H9 (cell line): ENCODE data around the gene XIRP2. TPM values are rescaled to one million over a fixed set of nuclear protein-coding genes. Genes with fewer than 3 reads are reported as not detected.

Experiments
- DNase-seq: peaks from one replicate; pipeline ENCODE4 v3.0.0-alpha.2; 2017
- H2AFZ ChIP-seq: one replicate; pipeline ENCODE4 v1.6.1; 2013; ENCODE audit warnings: mild to moderate bottlenecking, low read length, control low read depth, moderate library complexity
- H2AK5ac ChIP-seq: 2 replicates; pipeline ENCODE4 v1.6.1; 2013; ENCODE audit warnings: low read length, control low read depth, mixed read lengths; ENCODE audit not compliant: insufficient read length
- H2BK120ac ChIP-seq: one replicate; pipeline ENCODE4 v1.6.1; 2013; ENCODE audit warnings: low read depth, mild to moderate bottlenecking, low read length, control low read depth, inconsistent platforms; ENCODE audit not compliant: poor library complexity, severe bottlenecking
- H2BK12ac ChIP-seq: 2 replicates; pipeline ENCODE4 v1.6.1; 2013; ENCODE audit warnings: low read length, control low read depth, mixed read lengths, low read depth; ENCODE audit not compliant: insufficient read length
- H2BK15ac ChIP-seq: 2 replicates; pipeline ENCODE4 v1.6.1; 2013; ENCODE audit warnings: low read depth, low read length, control low read depth
- H2BK20ac ChIP-seq: one replicate; pipeline ENCODE4 v1.6.1; 2013; ENCODE audit warnings: low read depth, mild to moderate bottlenecking, low read length, control low read depth, inconsistent platforms; ENCODE audit not compliant: poor library complexity, severe bottlenecking
- H2BK5ac ChIP-seq: 2 replicates; pipeline ENCODE4 v1.6.1; 2013; ENCODE audit warnings: low read length, control low read depth, mixed read lengths; ENCODE audit not compliant: insufficient read length
- H3K14ac ChIP-seq: 2 replicates; pipeline ENCODE4 v1.6.1; 2013; ENCODE audit warnings: low read length, control low read depth; ENCODE audit not compliant: insufficient read depth
- H3K18ac ChIP-seq: 2 replicates; pipeline ENCODE4 v1.6.1; 2013; ENCODE audit warnings: low read depth, mild to moderate bottlenecking, mixed read lengths, low read length, control low read depth; ENCODE audit not compliant: insufficient read length
- H3K23ac ChIP-seq: 2 replicates; pipeline ENCODE4 v1.6.1; 2013; ENCODE audit warnings: low read length, control low read depth, mixed read lengths, low read depth; ENCODE audit not compliant: insufficient read length
- H3K23me2 ChIP-seq: 2 replicates; pipeline ENCODE4 v1.6.1; 2013; ENCODE audit warnings: low read depth, mild to moderate bottlenecking, mixed read lengths, low read length, control low read depth; ENCODE audit not compliant: insufficient read length, poor library complexity, severe bottlenecking
- H3K27ac ChIP-seq: 2 replicates; pipeline ENCODE4 v1.5.1; 2013; ENCODE audit warnings: low read length, control low read depth, mixed read lengths, low read depth; ENCODE audit not compliant: insufficient read length
- H3K27me3 ChIP-seq: 2 replicates; pipeline ENCODE4 v1.6.1; 2013; ENCODE audit warnings: low read length, control low read depth, inconsistent platforms; ENCODE audit not compliant: insufficient read depth
- H3K4ac ChIP-seq: 2 replicates; pipeline ENCODE4 v1.6.1; 2013; ENCODE audit warnings: low read depth, mild to moderate bottlenecking, control low read depth, inconsistent platforms, low read length, moderate library complexity
- H3K4me1 ChIP-seq: 2 replicates; pipeline ENCODE4 v1.6.1; 2013; ENCODE audit warnings: low read length, control low read depth, inconsistent platforms; ENCODE audit not compliant: insufficient read depth
- H3K4me2 ChIP-seq: 2 replicates; pipeline ENCODE4 v1.6.1; 2013; ENCODE audit warnings: low read length, control low read depth, mixed read lengths; ENCODE audit not compliant: insufficient read length, insufficient read depth
- H3K56ac ChIP-seq: 2 replicates; pipeline ENCODE4 v1.6.1; 2013; ENCODE audit warnings: low read depth, mild to moderate bottlenecking, mixed read lengths, low read length, control low read depth; ENCODE audit not compliant: insufficient read length
- H3K79me1 ChIP-seq: 2 replicates; pipeline ENCODE4 v1.6.1; 2013; ENCODE audit warnings: low read depth, mild to moderate bottlenecking, moderate library complexity, low read length, control low read depth, inconsistent platforms; ENCODE audit not compliant: insufficient read depth, poor library complexity, severe bottlenecking
- H3K79me2 ChIP-seq: 2 replicates; pipeline ENCODE4 v1.6.1; 2013; ENCODE audit warnings: low read length, control low read depth, inconsistent platforms; ENCODE audit not compliant: insufficient read depth
- H3K9ac ChIP-seq: 2 replicates; pipeline ENCODE4 v1.6.1; 2013; ENCODE audit warnings: low read length, control low read depth, mixed read lengths; ENCODE audit not compliant: insufficient read length; ENCODE audit errors: extremely low read depth
- H3K9me3 ChIP-seq: one replicate; pipeline ENCODE4 v1.6.1; 2013; ENCODE audit warnings: low read depth, low read length, inconsistent platforms; ENCODE audit not compliant: control insufficient read depth
- H3T11ph ChIP-seq: one replicate; pipeline ENCODE4 v1.6.1; 2013; ENCODE audit warnings: mild to moderate bottlenecking, low read length, control low read depth, inconsistent platforms
- H4K20me1 ChIP-seq: one replicate; pipeline ENCODE4 v1.6.1; 2013; ENCODE audit not compliant: control insufficient read depth, insufficient read length, insufficient read depth
- H4K5ac ChIP-seq: 2 replicates; pipeline ENCODE4 v1.6.1; 2013; ENCODE audit warnings: low read depth, mild to moderate bottlenecking, mixed read lengths, low read length, control low read depth; ENCODE audit not compliant: insufficient read length
- H4K8ac ChIP-seq: replicated peaks from 2 replicates; pipeline ENCODE4 v1.6.1; 2013; ENCODE audit warnings: low read length, control low read depth, mixed read lengths, low read depth; ENCODE audit not compliant: insufficient read length
- H4K91ac ChIP-seq: 2 replicates; pipeline ENCODE4 v1.6.1; 2013; ENCODE audit warnings: low read depth, mild to moderate bottlenecking, moderate library complexity, mixed read lengths, low read length, control low read depth; ENCODE audit not compliant: insufficient read length
- H3K27ac Mint-ChIP-seq, 3 experiments: 2 replicates in 2 of 3; 3 replicates in 1 of 3; pipeline ENCODE4 v1.8.0; 2020 to 2021; ENCODE audit warnings: mixed read lengths in 3 of 3, mild to moderate bottlenecking in 1 of 3, moderate library complexity in 1 of 3
- H3K27me3 Mint-ChIP-seq: 2 replicates; pipeline ENCODE4 v1.8.0; 2021; ENCODE audit warnings: low read depth, mild to moderate bottlenecking, moderate library complexity, mixed read lengths
- H3K36me3 Mint-ChIP-seq, 3 experiments: 2 replicates in 2 of 3; 3 replicates in 1 of 3; pipeline ENCODE4 v1.8.0; 2020 to 2021; ENCODE audit warnings: low read depth in 3 of 3, mixed read lengths in 3 of 3; ENCODE audit not compliant: insufficient read depth in 1 of 3
- H3K4me1 Mint-ChIP-seq, 2 experiments: 2 replicates each; pipeline ENCODE4 v1.8.0; 2020; ENCODE audit warnings: mixed read lengths in 2 of 2
- H3K4me3 Mint-ChIP-seq, 2 experiments: 2 replicates in 1 of 2; 3 replicates in 1 of 2; pipeline ENCODE4 v1.8.0; 2020 to 2021; ENCODE audit warnings: mild to moderate bottlenecking in 2 of 2, mixed read lengths in 2 of 2, moderate library complexity in 1 of 2
- H3K9me3 Mint-ChIP-seq, 2 experiments: 2 replicates in 1 of 2; 3 replicates in 1 of 2; pipeline ENCODE4 v1.8.0; 2020; ENCODE audit warnings: mild to moderate bottlenecking in 2 of 2, mixed read lengths in 2 of 2, moderate library complexity in 1 of 2
- WGBS: extraction: QIAGEN DNeasy Blood & Tissue Kit; methylation state at CpG from one replicate; pipeline ENCODE4 v1.1.7; 2013; ENCODE audit warnings: missing lambda C conversion rate, low lambda C conversion rate, mixed read lengths; ENCODE audit not compliant: insufficient read length; ENCODE audit errors: extremely low coverage; 5-methylcytosine and 5-hydroxymethylcytosine counted together
- total RNA-seq: library from RNA; stranded (reverse); gene quantifications from 2 replicates; pipeline ENCODE4 v1.2.1, GENCODE V29; 2021
- TF ChIP-seq, protein P1 (sequence below): fragments of 200-600 bp; sonication (generic); conservative IDR thresholded peaks from 3 replicates; pipeline ENCODE4 v1.8.0; 2021; ENCODE audit warnings: antibody characterized with exemption, mild to moderate bottlenecking

The XIRP2 gene
- total RNA-seq, 1 experiment from 2014 or later, result 0.07 TPM

DNA sequence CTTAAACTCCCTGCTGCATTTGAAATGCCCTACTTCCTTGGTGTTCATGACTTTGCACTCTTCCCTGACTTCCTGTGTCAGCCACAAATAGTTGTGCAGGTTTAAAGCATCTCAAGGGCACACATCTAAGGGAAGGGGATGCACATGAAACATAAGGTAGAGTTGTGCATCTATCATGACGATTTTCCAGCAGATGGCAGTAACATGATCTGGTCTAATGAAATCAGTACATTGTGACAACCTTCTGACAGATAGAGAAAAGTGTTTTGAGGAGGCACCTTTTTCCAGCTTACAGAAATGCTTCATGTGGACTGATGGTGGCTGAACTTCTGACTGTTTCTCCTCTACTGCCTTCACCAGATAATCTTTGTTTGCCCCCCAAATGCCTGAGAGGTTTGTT lies 238.9 kb downstream of the XIRP2 start:
- no peak overlapping the region for H2AFZ ChIP-seq
- H3K27me3 Mint-ChIP-seq, result no peaks in the 10 kb centered on the region
- no peaks in the 10 kb centered on the region for H3K4me1 ChIP-seq
- no peak overlapping the region for H3K4ac ChIP-seq
- no peak overlapping the region for H2BK5ac ChIP-seq
- H3K79me2 ChIP-seq, result no peaks in the 10 kb centered on the region
- TF ChIP-seq, protein P1, sequence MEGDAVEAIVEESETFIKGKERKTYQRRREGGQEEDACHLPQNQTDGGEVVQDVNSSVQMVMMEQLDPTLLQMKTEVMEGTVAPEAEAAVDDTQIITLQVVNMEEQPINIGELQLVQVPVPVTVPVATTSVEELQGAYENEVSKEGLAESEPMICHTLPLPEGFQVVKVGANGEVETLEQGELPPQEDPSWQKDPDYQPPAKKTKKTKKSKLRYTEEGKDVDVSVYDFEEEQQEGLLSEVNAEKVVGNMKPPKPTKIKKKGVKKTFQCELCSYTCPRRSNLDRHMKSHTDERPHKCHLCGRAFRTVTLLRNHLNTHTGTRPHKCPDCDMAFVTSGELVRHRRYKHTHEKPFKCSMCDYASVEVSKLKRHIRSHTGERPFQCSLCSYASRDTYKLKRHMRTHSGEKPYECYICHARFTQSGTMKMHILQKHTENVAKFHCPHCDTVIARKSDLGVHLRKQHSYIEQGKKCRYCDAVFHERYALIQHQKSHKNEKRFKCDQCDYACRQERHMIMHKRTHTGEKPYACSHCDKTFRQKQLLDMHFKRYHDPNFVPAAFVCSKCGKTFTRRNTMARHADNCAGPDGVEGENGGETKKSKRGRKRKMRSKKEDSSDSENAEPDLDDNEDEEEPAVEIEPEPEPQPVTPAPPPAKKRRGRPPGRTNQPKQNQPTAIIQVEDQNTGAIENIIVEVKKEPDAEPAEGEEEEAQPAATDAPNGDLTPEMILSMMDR, result no peak
- H3K9me3 Mint-ChIP-seq, result no peaks in the 10 kb centered on the region
- H4K91ac ChIP-seq, result no peak overlapping the region
- H3K79me1 ChIP-seq, result no peaks in the 10 kb centered on the region
- no peaks in the 10 kb centered on the region for H4K20me1 ChIP-seq
- H3K27me3 ChIP-seq, result no peaks in the 10 kb centered on the region
- H3K56ac ChIP-seq, result no peak overlapping the region
- H2BK20ac ChIP-seq, result no peak overlapping the region
- H3K18ac ChIP-seq, result no peak overlapping the region
- no peak overlapping the region for H2BK12ac ChIP-seq
- H3K27ac Mint-ChIP-seq, result no peak overlapping the region
- no peak overlapping the region for H2AK5ac ChIP-seq
- no peak overlapping the region for H3K9ac ChIP-seq
- no peaks in the 10 kb centered on the region for H3K36me3 Mint-ChIP-seq
- no peak overlapping the region for H2BK15ac ChIP-seq
- peaks cover 3% of the 10 kb centered on the region in 2 experiments for H3K4me1 Mint-ChIP-seq
- no peak overlapping the region for H3T11ph ChIP-seq
- H3K23ac ChIP-seq, result no peak overlapping the region
- no peak overlapping the region for H3K27ac ChIP-seq
- H3K14ac ChIP-seq, result no peak overlapping the region
- DNase-seq, result no peak
- H3K23me2 ChIP-seq, result no peaks in the 10 kb centered on the region
- WGBS, result no CpG with 5 or more reads among the region's 1 CpG
- no peak overlapping the region for H3K4me3 Mint-ChIP-seq
- no peak overlapping the region for H2BK120ac ChIP-seq
- H4K8ac ChIP-seq, result no peak overlapping the region
- H3K4me2 ChIP-seq, result no peak overlapping the region
- no peak overlapping the region for H4K5ac ChIP-seq
- H3K9me3 ChIP-seq, result no peaks in the 10 kb centered on the region
